C4-2B (cell line): ENCODE measurements around the gene DUXB.

Experiments used
- CTCF ChIP-seq: fragments of 450-650 bp; conservative IDR thresholded peaks from 2 replicates; pipeline ENCODE4 v1.5.1; 2017; ENCODE audit warnings: mild to moderate bottlenecking
- ZFX ChIP-seq: fragments of 450-650 bp; IDR thresholded peaks from 2 replicates; pipeline ENCODE4 v1.6.1; 2017

- TF ChIP-seq CTCF (no peak), ZFX (no peak)
Observed at GRCh38 chr16:75660321-75660720, 40.9 kb downstream of the DUXB start.
